ENCODE data around the gene STPG3. TPM values are rescaled to one million over a fixed set of nuclear protein-coding genes. Genes with fewer than 3 reads are reported as not detected.
A peak's percentile ranks its signal among the peaks of the same experiment; 100 is the strongest.

Gene STPG3
- total and polyA plus RNA-seq, 2 of the 4 experiments (the other 2 are of a cell fraction): not detected

- Histone ChIP-seq H3K27me3 (ENCODE audit: control insufficient read depth, insufficient read depth, low read length) (no peaks in the 10 kb centered on the region), H3K79me1 (ENCODE audit: low read depth in 1 of 2, low read length in 2 of 2) (peaks cover 0 to 4% of the 10 kb centered on the region in 2 experiments; a peak in 1 of 4 replicates), H2BK15ac (ENCODE audit: low read depth, low read length) (no peak overlapping the region), H3K9ac (ENCODE audit: low read depth, low read length) (no peak overlapping the region), H3K4me1 (ENCODE audit: control insufficient read depth, insufficient read depth, low read length) (peaks cover 17% of the 10 kb centered on the region), H4K8ac (ENCODE audit: low read depth in 2 of 2, low read length in 2 of 2) (no peak overlapping the region), H3K4me3 (ENCODE audit: insufficient read depth, low read depth, low read length) (no peak overlapping the region), H2AK9ac (replicated peaks; ENCODE audit: low read depth, low read length, poor library complexity) (peak overlapping the region; percentile 55), H2BK5ac (ENCODE audit: low read depth, low read length, poor library complexity, severe bottlenecking) (no peak overlapping the region), H4K20me1 (ENCODE audit: insufficient read depth, low read length) (no peaks in the 10 kb centered on the region), H3K9me1 (ENCODE audit: insufficient read depth, low read length) (peaks cover 3% of the 10 kb centered on the region; the same call in 1 of the 2 replicates), H2BK120ac (ENCODE audit: low read depth, low read length) (no peak overlapping the region), H3K56ac (ENCODE audit: extremely low read depth, insufficient read depth, low read length) (no peak overlapping the region), H3K9me3 (ENCODE audit: control insufficient read depth, insufficient read depth, low read length) (no peaks in the 10 kb centered on the region), H3K36me3 (ENCODE audit: control insufficient read depth, insufficient read depth, low read length) (peaks cover 12% of the 10 kb centered on the region), H3K27ac (ENCODE audit: insufficient read depth, low read length) (no peak overlapping the region), H3K14ac (replicated peaks; ENCODE audit: low read depth, low read length) (no peak overlapping the region), H3K23ac (ENCODE audit: low read depth, low read length) (no peak overlapping the region), H2AK5ac (ENCODE audit: low read depth, low read length) (no peak overlapping the region), H4K91ac (ENCODE audit: insufficient read depth, low read depth, low read length) (no peak overlapping the region), H3K18ac (ENCODE audit: low read depth, low read length) (no peak overlapping the region), H3K4ac (ENCODE audit: low read depth, low read length) (no peak overlapping the region), H4K5ac (ENCODE audit: low read depth, low read length) (no peak overlapping the region), H2BK20ac (ENCODE audit: low read depth, low read length) (no peak overlapping the region), H3K4me2 (ENCODE audit: low read depth, low read length) (no peak overlapping the region), H2AFZ (replicated peaks; ENCODE audit: low read length, poor library complexity) (no peak overlapping the region)
- intact Hi-C loops (cut with micrococcal nuclease) (no loop called here), dilution Hi-C loops (cut with HindIII; ENCODE audit: low sequenced_read_pairs, unreplicated experiment) (no loop called here), in situ Hi-C loops (cut with MboI; ENCODE audit: low sequenced_read_pairs) (no loop called here)
- ATAC-seq (ENCODE audit: low read depth): no peak
- WGBS, 2 experiments (ENCODE audit: extremely low coverage in 2 of 2, insufficient read length in 1 of 2): 82% methylated on average over 37 of the region's 52 CpGs; no CpG with 5 or more reads in 1 of the 2 experiments
- no TSS peak for BruUV-seq (replicated peaks)
- TF ChIP-seq FOS (IDR thresholded peaks at IDR 0.05; ENCODE audit: low read depth, low read length): no peak
- no peak for TF ChIP-seq SMC3 (IDR thresholded peaks at IDR 0.05; ENCODE audit: low read depth, low read length)
- TF ChIP-seq RCOR1 (IDR thresholded peaks at IDR 0.05; ENCODE audit: insufficient replicate concordance, low read length): no peak
- TF ChIP-seq BHLHE40 (IDR thresholded peaks at IDR 0.05; ENCODE audit: low read depth, low read length): no peak
- TF ChIP-seq MAZ (IDR thresholded peaks at IDR 0.05; ENCODE audit: borderline replicate concordance, low read depth, low read length): no peak
- no peak for TF ChIP-seq MXI1 (IDR thresholded peaks at IDR 0.05; ENCODE audit: borderline replicate concordance, low read depth, low read length)
- TF ChIP-seq RFX5 (IDR thresholded peaks at IDR 0.05; ENCODE audit: low read depth, low read length): no peak
- no peak for TF ChIP-seq USF2 (IDR thresholded peaks at IDR 0.05; ENCODE audit: low read depth, low read length)
- TF ChIP-seq MAFK (IDR thresholded peaks at IDR 0.05; ENCODE audit: low read depth, low read length): no peak
- no peak for TF ChIP-seq CTCF (conservative IDR thresholded peaks at IDR 0.05; ENCODE audit: low read depth, low read length)
- no peak for TF ChIP-seq CHD1 (IDR thresholded peaks at IDR 0.05; ENCODE audit: low read depth, low read length)
- no peak for TF ChIP-seq ELK1 (IDR thresholded peaks at IDR 0.05; ENCODE audit: borderline replicate concordance, low read depth, low read length)
- no peak for TF ChIP-seq NFE2L2 (IDR thresholded peaks at IDR 0.05; ENCODE audit: low read depth, low read length)
- TF ChIP-seq CEBPB (IDR thresholded peaks at IDR 0.05; ENCODE audit: low read depth, low read length): no peak
- no peak for TF ChIP-seq RAD21 (IDR thresholded peaks at IDR 0.05; ENCODE audit: low read length)
- CTCF ChIA-PET: no interaction called here
- POLR2A ChIA-PET (ENCODE audit: unreplicated experiment): interaction anchor here (0.5 kb wide), 1 partner anchor 12 kb away, joined by 4 read pairs; no protein-coding TSS in a partner anchor
- no peak for DNase-seq
Observed at GRCh38 chr9:137220317-137221094, 30.6 kb upstream of the STPG3 start.

Measured in IMR-90 (cell line).